HG03342 (cell line): ENCODE results near the gene ANKRD50.

Source experiments
- ATAC-seq: cut with Tn5 transposase; IDR thresholded peaks from one replicate; pipeline ENCODE4 v1.9.1; 2021; ENCODE audit warnings: mild to moderate bottlenecking, moderate library complexity; ENCODE audit not compliant: unreplicated experiment

ANKRD50 gene

DNA sequence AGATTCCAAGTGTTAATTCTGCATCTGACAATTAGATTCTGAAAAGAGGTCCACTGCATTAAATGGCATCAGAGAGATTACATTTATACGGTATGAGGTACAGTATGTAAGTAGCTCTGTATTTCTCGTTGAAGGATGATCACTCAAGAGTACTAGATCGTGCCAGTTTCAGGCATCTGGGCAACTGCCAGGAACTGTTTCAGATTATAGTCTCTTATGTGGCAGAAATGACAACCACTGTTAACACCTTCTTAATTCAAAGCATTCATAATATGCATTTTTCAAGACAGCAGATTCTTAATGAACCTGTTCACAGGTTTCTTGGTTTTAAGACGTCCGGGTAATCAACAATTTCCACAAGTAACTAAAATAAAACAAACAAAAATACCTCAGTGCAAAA is 1.6 kb downstream of the ANKRD50 start:
- ATAC-seq, result no peak

DNA sequence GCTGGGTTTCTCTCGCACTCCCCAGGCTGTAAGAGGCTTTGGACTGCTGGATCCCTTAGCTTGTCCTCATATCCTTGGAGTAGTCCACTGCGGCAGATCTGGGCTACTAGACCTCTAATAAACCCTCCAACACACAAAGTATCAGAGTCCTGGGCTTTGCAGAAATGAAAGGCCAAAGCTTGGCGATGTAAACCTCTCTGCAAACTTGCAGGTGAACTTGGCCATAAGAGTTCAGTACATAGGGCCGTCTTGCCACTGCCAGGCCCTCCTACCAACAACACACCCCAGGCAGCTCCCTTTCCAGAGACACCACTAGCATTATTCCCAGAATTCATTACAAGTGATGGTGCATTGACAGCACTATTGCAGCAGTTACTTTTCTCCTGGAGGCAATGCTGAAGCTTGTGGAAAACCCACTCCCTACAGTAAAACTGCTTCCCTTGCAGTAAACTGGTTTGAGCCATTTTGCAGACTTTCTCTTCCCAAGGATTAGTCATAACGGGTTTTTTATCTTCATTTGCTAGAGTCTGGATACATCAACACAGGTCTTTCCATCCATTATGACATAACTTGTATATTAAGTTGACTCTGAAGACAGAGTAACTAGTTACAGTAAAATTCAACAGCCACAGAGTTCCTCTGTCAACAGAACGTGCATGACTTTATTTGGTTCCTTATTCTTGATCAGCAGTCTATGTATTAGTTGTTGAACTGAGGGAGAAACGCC is 2.4 kb downstream of the ANKRD50 start:
- ATAC-seq, result no peak

DNA sequence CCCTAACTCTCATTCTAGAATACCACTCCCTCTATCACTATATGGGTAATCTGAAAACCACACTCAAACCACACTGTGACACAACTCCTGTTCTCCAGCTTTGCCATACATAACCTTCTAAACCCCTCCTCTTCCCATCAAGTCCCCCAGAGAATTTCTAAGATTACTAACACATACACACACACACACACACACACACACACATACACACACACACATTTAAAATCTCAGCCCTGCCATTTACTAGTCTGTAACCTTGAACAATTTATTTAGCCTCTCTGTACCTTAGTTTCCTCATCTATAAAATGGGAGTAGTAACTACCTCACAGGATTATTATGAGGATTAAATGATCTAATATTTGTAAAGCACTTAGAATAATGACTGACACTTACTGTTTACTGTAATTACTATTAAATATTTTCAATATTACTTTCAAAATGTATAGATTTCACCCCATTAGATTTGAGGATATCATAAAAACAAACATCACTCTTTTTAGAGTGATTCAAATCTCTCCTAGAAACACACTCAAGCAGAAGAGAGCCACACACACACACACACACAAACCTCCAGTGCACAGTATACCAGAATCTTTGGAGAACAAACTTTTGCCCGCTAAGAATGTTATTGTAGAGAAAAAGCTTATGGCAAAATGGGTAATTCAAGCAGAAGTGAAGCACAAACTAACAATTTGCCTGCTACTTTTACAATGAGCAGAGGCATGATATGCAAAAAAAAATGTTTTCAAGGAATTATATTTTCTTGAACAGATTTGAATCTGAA is 3.8 kb downstream of the ANKRD50 start:
- no peak for ATAC-seq

DNA sequence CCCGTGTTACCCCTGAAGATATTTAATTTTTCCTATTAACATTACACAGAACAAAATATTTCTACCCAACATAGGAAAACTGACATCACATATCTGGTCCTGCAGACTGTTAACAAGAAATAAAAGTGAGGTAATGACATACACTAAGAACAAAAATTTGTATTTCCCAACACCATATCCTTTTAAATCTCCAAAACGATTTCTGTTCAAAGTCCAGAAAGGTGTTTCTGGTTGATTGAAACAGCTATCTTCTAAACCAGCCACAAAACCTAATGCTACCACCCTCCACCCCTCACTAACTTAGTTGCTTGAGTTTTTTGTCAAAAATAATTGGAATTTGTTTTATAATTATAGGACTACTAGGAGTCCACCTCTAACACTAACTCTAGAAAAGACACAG is 7.1 kb downstream of the ANKRD50 start:
- ATAC-seq, result no peak

DNA sequence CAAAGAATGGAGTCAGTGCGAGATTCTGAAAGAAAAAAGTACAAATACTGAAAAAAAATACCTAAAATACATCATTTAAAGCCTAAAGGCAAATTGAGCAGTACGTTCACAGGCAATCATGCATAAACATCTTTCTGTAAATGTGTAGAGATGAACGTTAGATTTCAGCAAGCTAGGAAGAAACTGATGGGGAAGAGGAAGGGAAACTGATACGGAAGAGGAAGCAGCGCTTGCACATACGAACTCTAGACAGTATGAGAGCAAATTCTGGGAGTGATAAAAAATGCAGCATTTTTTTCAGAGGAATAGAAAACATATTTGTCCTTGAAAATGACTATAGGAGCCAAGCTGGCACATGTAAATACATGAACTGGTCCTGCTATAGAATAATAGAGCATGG is 9.4 kb downstream of the ANKRD50 start:
- peak; percentile 50 for ATAC-seq

DNA sequence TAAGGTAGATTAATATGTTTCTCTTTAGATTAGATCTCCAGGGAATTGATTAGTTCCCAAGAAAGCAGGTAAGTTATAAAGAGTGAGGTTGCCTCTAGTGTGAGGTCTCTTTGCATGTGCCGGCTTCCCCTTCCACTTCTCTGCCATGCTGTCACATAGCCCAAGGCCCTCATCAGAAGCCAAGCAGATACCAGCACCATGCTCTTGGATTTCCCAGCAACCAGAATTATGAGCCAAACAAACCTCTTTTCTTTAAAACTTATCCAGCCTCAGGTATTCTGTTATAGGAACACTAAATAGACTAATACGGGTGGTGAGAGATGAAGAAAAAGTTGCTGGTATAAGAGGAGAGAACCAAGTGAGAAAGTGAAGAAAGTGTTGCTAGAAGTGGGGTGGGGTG is 15.1 kb downstream of the ANKRD50 start:
- ATAC-seq, result no peak

DNA sequence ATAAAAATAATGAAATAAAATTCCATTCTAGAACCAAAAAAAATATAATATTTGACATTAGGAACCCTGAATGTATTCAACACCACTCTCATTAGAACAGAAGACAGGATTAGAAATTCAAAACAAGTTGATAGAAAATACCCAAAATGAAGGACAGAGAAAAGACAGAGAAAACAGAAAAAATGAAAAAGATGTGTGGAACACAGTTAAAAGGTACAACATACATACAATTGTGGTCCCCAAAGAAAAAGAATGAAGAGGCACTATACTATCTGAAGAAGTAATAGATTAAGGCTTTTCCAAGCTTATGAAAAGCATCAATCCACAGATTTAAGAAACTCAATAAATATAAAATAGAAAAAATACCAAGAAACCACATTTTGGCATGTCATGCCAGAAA is 16.4 kb downstream of the ANKRD50 start:
- ATAC-seq, result no peak

DNA sequence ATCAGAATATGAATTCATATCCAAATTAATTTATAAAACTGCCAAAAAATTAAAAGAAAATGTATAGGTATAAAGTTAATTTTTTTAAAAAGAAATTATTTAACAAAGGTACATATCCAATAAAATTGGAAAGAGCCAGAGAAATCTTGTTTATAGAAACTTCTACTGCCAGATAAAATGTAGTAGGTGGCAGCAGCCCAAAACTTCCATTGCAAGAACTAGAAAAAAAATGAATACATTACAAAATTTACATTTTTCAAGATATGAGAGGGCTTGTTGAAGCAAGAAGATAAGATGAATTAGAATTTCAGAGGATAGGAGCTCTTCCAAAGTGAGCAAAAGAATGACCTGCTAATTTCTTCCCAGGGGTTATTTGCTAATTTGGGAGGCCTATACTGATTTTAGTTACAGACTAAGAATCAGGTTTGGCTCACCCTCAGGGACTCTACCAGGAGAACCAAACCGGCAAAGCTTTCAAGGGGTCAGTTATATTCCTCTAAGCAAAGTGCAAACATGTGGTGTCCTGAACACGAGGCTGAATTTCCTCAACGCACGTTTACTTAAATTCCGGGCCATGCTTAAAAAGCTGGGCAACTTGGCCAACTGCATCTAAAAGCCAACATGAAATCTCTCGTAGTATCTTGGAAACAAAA is 17.5 kb downstream of the ANKRD50 start:
- no peak for ATAC-seq

DNA sequence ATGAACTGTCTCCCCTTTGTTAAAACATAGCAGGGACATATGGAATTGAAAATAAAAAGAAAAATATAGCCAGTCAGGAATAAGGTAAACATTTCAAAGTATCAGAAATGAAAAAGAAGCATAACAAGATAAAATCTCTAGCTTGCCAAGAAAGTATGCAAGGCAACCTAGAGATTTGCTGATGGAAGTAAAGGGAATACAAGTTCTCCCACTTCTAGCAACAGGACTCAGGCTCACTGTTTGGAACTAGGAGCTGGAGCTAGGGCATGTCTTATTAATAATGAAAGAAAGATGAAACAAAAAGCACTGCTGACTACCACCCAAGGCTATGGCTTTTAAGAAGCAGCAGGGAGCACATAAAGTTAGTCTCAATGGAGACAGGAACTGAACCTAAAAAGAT is 18.2 kb downstream of the ANKRD50 start:
- ATAC-seq, result no peak

DNA sequence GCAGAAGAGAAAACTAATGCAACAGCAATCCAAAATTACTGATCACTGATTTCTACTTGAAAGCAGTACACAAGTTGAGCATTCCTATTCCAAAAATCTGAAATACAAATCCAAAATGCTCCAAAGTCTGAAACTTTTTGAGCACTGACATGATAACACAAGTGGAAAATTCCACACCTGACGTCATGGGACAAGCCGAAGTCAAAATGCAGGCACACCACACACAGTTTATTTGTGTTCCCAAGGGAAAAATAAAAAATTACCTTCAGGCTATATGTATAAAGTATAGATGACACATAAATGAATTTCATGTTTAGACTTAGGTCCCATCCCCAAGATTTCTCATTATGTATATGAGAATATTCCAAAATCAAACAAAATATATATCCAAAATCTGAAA is 20.7 kb downstream of the ANKRD50 start:
- no peak for ATAC-seq

DNA sequence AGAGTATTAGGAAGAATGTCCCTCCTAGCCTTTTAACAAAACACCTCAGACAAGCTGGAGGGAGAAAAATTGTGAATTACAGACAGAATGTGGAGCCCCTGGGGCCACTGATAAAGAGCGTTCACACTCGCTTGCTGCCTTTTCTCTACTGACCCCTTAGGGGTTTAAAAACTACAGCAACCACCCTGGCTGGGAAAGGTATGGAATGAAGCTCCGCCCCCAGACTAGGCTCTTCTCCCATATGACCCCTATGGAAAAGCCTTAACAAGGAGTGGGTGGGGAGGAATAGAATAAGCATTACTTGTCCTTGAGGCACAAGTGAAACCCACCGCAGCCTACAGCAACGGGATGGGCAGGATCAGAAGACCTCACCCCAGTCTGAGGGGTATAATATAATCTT is 26.3 kb downstream of the ANKRD50 start:
- ATAC-seq, result no peak

DNA sequence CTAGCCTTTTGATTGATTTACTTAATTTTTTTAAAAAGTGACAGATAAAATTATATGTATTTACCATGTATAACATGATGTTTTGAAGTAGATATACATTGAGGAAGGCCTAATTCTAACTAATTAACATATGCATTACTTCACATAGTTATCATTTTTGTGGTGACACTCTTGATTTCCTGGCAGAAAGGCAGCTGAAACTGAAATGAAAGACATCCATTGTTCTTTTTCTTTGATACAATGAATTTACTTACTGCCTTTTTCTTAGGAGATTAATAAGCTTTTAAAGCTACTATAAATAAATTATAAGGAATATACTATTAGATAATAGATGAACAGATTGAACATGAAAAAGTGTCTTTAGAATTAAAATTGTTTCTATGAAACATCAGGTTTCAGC is 26.7 kb downstream of the ANKRD50 start:
- no peak for ATAC-seq

DNA sequence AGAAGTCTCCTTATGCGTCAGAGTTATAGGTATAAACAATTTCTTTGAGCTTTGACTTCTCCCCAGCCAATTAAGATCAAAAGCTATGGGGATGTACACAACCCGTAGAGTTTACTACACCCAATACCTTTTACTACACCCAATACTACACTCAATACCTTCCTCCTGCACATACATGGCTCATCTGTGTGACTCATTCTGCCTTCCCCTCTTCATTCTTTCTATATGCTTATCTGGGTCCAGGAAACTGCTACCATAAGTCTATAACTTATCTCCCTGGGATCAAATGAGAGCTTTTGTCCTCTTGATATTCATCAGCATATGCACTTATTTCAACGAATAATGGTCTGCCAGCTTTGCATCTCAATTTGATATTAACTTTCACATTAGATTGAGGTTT is 28.2 kb downstream of the ANKRD50 start:
- ATAC-seq, result no peak

DNA sequence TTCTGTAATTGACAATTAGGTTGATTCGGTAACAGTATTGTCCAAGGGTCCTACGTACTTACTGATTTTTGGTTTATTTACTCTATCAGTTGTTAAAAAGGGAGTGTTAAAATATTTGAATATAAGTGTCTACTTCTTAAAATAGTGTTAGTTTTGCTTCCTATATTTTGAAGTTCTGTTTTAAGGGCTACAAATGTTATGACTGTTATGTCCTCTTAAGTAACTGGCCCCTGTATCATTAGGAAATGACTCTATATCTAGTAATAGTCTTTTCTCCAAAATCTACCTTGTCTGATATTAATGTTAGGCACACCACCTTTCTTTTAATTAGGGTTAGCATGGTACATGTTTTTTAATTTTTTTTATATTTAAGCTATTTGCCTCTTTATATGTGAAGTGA is 30.1 kb downstream of the ANKRD50 start:
- ATAC-seq, result no peak

DNA sequence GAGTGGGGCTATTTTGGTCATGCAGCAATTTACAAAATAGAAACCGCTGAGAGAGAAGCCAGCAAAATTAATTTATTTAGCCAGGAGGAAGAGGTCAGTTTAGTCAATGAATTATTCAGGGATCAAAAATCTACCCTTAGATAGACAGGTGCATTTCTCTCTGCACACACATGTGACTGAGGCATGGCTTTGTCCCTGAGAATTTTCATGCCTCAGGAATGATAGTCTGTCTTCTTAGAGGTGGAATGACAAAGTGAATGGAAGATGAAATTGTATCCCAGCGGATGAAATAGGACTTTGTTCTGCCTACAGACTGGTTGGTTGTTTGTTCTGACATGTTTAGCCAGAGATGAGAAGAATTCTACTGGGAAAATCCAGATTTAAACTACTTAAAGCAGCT is 46.0 kb downstream of the ANKRD50 start:
- no peak for ATAC-seq

DNA sequence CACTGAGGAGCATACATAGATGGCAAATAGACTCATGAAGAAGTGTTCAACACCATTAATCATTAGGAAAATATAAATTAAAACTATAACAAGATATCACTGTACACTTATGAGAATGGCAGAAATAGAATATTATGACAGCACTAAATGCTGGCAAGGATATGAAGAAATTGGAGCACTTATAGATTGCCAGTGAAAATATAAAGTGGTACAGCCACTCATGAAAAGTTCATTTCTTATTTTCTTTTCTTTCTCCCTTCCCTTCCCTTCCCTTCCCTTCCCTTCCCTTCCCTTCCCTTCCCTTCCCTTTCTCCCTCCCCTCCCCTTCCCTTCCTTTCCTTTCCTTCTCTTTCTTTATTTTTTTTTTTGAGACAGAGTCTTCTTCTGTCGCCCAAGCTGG is 53.7 kb downstream of the ANKRD50 start:
- ATAC-seq, result no peak

DNA sequence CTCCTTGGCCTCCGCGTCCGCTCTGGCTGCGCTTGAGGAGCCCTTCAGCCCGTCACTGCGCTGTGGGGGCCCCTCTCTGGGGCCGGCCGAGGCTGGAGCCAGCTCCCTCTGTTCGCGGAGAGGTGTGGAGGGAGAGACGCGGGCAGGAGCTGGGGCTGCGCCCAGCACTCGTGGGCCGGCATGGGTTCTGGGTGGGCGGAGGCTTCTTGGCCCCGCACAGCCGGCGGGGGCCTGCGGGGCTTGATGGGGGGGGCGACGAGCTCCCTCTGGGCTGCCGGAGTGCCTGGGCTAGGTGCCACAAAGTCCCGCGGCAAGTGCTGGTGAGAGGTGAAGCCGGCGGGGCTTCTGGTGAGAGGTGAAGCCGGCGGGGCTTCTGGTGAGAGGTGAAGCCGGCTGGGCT is 61.9 kb downstream of the ANKRD50 start:
- ATAC-seq, result no peak

DNA sequence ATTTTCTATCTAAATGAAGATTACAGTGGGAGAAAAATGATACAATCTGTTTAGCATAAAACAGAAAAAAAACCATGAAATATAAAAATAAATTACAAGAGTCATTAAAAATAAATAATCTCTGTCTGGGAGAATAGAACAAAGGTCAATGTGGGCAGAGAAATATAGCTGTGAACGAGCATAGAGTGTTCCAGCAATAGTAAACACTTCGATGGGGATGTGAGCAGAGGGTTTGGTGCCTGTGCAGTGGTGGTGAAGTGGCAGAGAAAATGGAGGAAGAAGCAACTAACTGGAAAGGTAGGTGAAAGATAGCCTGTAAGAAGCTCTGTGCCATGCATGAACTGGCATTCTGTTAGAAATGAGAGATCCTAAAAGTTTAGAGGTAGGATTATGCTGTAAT is 64.9 kb downstream of the ANKRD50 start:
- no peak for ATAC-seq

DNA sequence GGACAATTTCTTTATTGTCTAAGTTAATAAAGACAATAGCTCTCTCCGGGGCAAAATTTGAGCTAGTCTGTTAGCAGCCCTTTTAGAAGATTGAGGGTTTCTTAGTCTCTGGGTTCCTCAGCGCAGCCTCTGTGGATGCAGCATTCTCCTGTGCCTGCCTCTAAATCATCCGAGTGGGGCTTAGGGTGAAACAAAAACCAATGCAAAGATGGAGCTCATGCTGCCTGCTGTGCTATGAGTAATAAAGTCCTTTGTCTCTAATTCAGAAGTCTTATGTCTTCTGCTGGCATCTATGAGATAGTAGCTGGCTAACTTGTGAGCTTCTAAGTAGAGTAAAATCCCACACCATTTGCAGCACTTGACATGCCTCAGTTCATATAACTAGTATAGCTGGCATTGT is 67.9 kb downstream of the ANKRD50 start:
- ATAC-seq, result no peak

DNA sequence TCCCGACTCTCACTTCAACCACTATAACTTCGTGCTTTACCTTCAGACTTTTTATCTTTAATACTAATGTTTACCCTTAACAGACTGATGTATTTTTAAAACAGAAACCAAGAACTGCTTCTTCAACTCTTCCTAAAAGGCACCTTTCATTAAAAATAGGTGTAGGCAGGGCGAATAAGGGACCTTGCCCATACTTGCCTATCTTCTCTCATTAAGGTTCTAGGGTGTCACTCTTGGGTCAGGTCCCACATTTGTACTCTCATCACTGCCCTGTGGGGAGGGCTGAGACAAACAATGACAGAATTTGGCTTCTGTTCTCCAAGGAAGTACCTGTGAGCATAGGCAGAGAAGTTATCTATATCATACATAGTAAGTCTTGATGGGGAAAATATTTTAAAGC is 69.7 kb downstream of the ANKRD50 start:
- ATAC-seq, result no peak

DNA sequence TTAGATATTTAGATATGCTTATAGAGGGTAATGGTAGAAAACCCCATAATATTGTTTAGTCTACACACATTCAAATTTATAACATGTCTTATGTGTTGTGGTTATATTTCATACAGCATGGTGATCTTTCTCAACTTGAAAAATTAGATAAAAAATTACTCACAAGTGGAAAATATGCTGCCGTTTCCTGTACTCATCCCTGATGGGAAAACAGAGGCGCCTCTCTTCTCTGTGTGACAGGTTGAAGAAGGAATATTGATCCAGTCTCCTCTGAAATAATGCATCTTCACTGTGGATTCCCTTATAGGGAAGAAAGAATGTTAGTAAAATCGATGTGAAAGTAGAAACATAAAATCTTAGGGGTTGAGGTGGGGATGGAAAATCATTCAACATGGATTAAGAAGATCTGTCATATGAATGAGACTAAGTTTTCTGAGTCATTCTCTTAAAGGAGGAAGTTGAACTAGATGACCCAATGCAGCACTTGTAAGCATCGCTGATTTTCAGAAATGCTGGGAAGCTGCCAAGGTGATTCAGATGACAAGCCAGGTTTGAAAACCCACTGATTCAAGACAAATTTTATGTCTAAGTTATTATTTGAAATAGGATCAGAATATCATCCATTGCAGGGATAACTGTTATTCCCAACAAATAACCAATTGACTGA is 70.7 kb downstream of the ANKRD50 start:
- peak; percentile 59 for ATAC-seq
